Measurements from ENCODE around the gene P2RX2.

GRCh38 chr12:132618683-132619043 is at the start of gene P2RX2:
- TF ChIP-seq CTCF (IDR thresholded peaks at IDR 0.05; ENCODE audit: low read depth, low read length, missing input control), result no peak
- no peak for TF ChIP-seq YY1 (IDR thresholded peaks at IDR 0.05)
- no peak for TF ChIP-seq HNF4G (IDR thresholded peaks at IDR 0.05)
- no peak for TF ChIP-seq TAF1 (conservative IDR thresholded peaks at IDR 0.05)
- no peak for TF ChIP-seq MAX (IDR thresholded peaks at IDR 0.05)
- TF ChIP-seq, protein P1, sequence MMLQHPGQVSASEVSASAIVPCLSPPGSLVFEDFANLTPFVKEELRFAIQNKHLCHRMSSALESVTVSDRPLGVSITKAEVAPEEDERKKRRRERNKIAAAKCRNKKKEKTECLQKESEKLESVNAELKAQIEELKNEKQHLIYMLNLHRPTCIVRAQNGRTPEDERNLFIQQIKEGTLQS (IDR thresholded peaks at IDR 0.05), result no peak
- TF ChIP-seq GABPA (IDR thresholded peaks at IDR 0.05 in 1 of 2, conservative IDR thresholded peaks at IDR 0.05 in 1 of 2), result no peak
- TF ChIP-seq RAD21 (IDR thresholded peaks at IDR 0.05), result no peak

Data from liver (tissue), 3 donors.